GDM1 (cell line): ENCODE data around the gene RBBP7.
A peak's percentile ranks its signal among the peaks of the same experiment; 100 is the strongest.

Experiments used
- DNase-seq: peaks from one replicate; lab custom pipeline; 2025; lab: John Stamatoyannopoulos, UW

The RBBP7 gene

GRCh38 chrX:16870095-16870861, at the start of gene RBBP7:
RBBP7 (minus strand) TSS chrX:16870362; CDS start chrX:16870053, 309 bp downstream.
- DNase-seq = peak; percentile 93

GRCh38 chrX:16918979-16919378, 48.8 kb upstream of the RBBP7 start:
- DNase-seq = no peak

DNA sequence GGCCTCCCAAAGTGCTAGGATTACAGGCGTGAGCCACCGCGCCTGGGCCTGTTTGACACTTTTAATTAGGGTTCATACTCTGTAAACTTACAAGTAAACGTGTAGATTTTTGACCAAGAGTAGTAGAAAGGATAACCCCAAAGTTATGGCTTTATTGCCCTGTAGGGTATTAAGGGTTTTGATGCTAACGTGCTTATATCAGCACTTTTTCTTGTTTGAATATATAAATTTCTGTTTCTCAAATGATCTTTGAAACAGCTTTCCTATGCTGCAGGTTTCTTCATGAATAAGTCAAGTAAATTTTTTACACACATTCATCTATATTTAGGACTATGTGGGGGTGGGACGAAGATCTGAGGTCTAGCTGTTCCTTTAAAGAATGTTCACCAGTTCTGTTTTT, 47.0 kb upstream of the RBBP7 start:
- no peak for DNase-seq

DNA sequence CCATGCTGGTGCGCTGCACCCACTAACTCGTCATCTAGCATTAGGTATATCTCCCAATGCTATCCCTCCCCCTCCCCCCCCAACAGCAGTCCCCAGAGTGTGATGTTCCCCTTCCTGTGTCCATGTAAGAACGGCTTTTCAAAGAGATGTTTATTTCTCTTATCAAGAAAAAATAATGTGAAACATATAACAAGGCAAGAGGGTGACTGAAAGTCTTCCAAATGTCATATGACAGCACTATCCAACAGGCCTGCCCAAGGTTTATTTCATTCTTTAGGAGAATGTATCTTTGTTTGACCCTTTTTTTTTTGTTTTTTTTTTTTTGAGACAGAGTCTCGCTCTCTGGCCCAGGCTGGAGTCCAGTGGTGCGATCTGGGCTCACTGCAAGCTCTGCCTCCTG, 46.4 kb upstream of the RBBP7 start:
- no peak for DNase-seq

- peak; percentile 24 for DNase-seq
Observed at GRCh38 chrX:16914058-16914457, 43.9 kb upstream of the RBBP7 start.

- DNase-seq = no peak
Observed at GRCh38 chrX:16910376-16910775, 40.2 kb upstream of the RBBP7 start.

- peak; percentile 4 for DNase-seq
Observed at GRCh38 chrX:16903274-16904022, 33.3 kb upstream of the RBBP7 start.

- DNase-seq = no peak
Observed at GRCh38 chrX:16897445-16897844, 27.3 kb upstream of the RBBP7 start.

DNA sequence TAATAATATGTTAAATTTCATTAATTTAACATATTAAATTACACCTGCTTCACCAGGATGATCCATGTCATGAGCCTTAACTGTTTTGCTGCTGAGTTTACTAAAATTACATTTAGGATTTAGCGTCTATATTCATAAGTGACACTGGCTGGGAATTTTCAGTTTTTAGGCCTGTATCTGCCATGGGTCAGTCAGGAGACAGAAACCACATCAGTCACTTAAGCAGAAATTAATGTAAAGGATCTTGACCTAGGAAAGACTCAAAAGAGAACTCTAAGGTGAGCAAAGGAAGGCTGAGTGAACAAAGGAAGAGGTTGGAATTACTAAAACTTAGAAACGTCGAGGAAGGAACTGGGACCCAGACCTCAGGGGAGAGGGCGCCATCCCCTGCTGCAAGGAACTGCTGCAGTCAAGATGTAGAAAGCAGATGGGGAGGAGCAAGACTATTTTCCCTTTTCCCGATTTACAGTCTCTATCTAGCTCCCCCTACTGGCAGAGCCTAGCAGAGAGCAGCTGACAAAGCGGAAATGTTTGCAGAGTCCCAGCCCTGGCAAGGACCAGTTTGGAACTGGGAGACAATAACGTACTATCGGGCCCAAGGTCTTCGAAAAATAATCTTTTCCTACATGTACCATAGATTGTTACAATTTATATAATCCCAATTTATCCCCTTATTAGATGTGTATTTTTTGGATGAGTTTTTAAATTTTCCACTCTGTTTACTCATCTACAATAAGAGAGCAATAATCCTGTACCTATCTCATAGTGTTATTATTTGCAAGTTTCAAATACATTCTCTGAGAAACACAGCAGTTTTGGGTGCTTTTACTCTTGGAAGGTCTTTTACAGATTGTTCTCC, 22.6 kb upstream of the RBBP7 start:
- DNase-seq = peak; percentile 71

DNA sequence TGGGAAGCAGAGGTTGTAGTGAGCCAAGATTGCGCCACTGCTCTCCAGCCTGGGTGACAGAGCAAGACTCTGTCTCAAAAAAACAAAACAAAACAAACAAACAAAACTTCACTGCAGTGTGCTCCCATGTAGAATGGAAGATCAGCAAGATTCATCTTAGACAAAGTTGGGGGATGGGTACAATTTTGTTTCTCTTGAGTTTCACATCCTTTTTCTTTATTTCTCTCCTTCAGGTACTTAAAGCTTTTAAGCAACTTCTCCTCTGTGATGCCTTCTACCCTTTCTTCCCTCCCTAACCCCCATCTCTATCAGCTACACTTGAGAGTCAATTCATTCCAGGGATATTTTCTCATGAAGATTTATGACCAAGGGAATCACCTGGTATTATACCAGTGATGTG, 15.5 kb upstream of the RBBP7 start:
- no peak for DNase-seq

DNA sequence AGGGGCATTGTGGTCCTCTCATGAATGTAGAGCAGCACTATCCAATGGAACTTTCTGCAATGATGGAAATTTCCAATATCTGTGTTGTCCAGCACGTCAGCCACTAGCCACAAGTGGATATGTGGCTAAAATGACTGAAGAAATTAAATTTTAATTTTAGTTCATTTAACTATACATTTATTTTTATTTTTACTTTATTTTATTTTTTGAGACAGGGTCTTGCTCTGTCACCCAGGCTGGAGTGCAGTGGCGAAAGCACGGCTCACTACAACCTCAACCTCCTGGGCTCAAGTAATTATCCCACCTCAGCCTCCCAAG, 13.3 kb upstream of the RBBP7 start:
- no peak for DNase-seq

DNA sequence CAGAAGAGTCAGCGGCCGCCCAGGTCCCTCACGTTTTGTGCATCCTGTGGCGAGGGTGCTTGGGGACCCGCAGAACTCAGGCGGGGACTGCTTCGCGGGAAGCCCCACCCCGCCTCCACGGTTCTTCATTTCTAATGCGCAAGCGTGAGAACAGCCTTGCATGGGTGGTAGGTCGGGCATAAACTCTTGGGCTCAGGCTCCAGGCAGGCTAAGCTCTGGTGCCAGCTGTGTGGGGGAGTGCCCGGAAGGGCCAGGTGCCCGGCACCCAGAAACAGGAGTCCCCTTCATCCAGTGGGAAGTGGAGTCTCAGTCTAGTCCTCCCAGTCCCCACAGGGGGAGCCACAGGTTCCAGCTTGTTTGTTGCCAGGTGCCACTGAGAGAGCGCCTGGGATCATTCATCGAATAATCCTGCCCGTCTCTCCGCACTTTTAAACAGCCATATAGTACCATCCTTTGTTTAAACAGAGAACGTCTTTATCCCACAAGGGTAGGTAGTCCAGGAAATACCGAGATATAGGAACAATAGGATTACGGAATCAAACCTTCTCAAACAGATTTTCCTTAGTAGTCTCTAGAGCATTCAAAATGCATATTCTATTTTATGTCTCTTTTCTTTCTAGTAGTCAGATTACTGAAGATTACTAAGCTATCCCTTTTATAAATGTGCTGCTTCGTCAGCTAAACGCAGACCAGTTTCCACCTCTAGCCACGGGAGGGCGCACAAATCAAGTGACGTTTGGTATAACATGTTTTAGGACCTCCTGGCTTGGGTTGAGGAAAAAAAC, 12.7 kb upstream of the RBBP7 start:
- peak; percentile 50 for DNase-seq

DNA sequence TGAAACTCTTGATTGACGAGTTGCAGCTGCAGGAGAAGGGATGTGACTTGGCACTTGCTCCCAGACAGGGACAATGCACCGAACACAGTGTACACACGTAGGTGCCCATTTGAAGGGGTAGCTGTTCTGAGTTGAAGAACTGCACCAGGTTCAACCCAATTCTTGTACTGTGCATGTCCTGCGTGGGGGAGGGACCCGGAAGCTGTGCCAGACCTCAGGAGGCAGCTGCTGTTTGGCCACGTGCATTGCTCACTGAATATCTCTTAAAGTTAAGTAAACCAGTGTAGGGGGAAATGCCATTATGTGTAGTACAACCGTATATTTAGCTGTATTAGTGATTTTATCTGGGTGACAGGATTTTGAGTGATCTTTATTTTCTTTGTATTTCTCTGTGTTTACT, 12.0 kb upstream of the RBBP7 start:
- DNase-seq = no peak

GRCh38 chrX:16876696-16877095, 6.5 kb upstream of the RBBP7 start:
- no peak for DNase-seq

- no peak for DNase-seq
Observed at GRCh38 chrX:16874458-16875095, 4.4 kb upstream of the RBBP7 start.

GRCh38 chrX:16873106-16873505, 2.9 kb upstream of the RBBP7 start:
- no peak for DNase-seq

GRCh38 chrX:16870862-16871815, 977 bp upstream of the RBBP7 start:
- DNase-seq = peak; percentile 7

- peak; percentile 32 for DNase-seq
Observed at GRCh38 chrX:16869393-16870094, 618 bp downstream of the RBBP7 start.

DNA sequence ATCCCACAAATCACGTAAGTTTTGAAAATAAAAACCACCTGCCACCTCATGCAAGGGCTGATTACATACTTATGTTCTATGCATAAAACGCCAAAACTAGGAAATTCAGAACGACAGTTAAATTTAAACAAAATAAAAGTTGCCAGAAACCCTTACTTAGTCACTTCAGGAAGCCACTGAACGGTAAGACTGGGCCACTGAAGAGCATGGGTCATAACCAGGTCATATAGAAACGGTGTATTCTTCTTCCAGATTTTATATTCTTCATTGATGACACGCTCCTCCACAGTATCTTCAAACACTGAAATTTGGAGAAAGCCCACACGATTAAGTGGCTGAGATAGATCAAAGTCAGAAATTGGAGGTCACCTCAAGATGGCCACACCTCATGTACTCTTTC, 1.2 kb downstream of the RBBP7 start:
- DNase-seq = no peak

GRCh38 chrX:16867947-16868346, 2.2 kb downstream of the RBBP7 start:
- DNase-seq = no peak
